HG03159 (cell line): Measurements from ENCODE around the gene NSMF.

Experiments
- ATAC-seq: cut with Tn5 transposase; IDR thresholded peaks from one replicate; pipeline ENCODE4 v1.9.1; 2021; ENCODE audit warnings: mild to moderate bottlenecking, moderate library complexity; ENCODE audit not compliant: unreplicated experiment

NSMF gene

GRCh38 chr9:137449081-137449844 lies 9.9 kb downstream of the NSMF start:
- ATAC-seq, result no peak

- ATAC-seq, result no peak
Measured at GRCh38 chr9:137448602-137448962, 10.6 kb downstream of the NSMF start.

GRCh38 chr9:137447722-137448601 lies 11.2 kb downstream of the NSMF start:
- ATAC-seq, result no peak

GRCh38 chr9:137446851-137447471 lies 12.2 kb downstream of the NSMF start:
- ATAC-seq, result no peak

GRCh38 chr9:137445930-137446431 lies 13.2 kb downstream of the NSMF start:
- no peak for ATAC-seq

- ATAC-seq, result peak; percentile 49
Measured at GRCh38 chr9:137445275-137445807, 13.8 kb downstream of the NSMF start.

GRCh38 chr9:137444106-137444790 lies 14.9 kb downstream of the NSMF start:
- ATAC-seq, result no peak

- no peak for ATAC-seq
Measured at GRCh38 chr9:137441935-137442321, 17.2 kb downstream of the NSMF start.

GRCh38 chr9:137441289-137441934 lies 17.7 kb downstream of the NSMF start, which contains the start of gene ENTPD8:
Gene ENTPD8 (minus strand): TSS chr9:137441357. CDS start chr9:137438285, 3,072 bp downstream.
- no peak for ATAC-seq

- no peak for ATAC-seq
Measured at GRCh38 chr9:137439158-137439714, 19.9 kb downstream of the NSMF start.

- ATAC-seq, result no peak
Measured at GRCh38 chr9:137438591-137439157, 20.5 kb downstream of the NSMF start.

GRCh38 chr9:137437691-137438590 lies 21.2 kb downstream of the NSMF start:
- ATAC-seq, result no peak

GRCh38 chr9:137436761-137437600 lies 22.2 kb downstream of the NSMF start:
- ATAC-seq, result no peak

- ATAC-seq, result no peak
Measured at GRCh38 chr9:137435980-137436760, 23.0 kb downstream of the NSMF start.

GRCh38 chr9:137435381-137435891 lies 23.7 kb downstream of the NSMF start:
- ATAC-seq, result no peak
